A549 (cell line): ENCODE data around the gene KLF2. TPM values are rescaled to one million over a fixed set of nuclear protein-coding genes. Genes with fewer than 3 reads are reported as not detected.
A peak's percentile ranks its signal among the peaks of the same experiment; 100 is the strongest.
"Not testable (repeated sequence)": the region's sequence is repeated elsewhere in the genome, so short reads cannot be mapped to it uniquely, and the experiment has no call there.

Experiments used
- ATAC-seq, 2 experiments: fragments of 200-7000 bp in 1 of 2; fragments of >200 bp in 1 of 2; cut with Nextera tagmentation in 1 of 2; cut with Tn5 transposase in 1 of 2; 3 replicates each; pipeline versions ENCODE4 v1.8.0 to v1.9.1; 2018 to 2020; ENCODE audit warnings: mild to moderate bottlenecking in 1 of 2, moderate library complexity in 1 of 2
- CTCF ChIA-PET: fragments of 300-600 bp; sonication (Branson Sonifier 250); formaldehyde crosslinking; extraction: SDS; loops from one replicate; lab custom pipeline; 2021; ENCODE audit warnings: antibody characterized with exemption, inconsistent platforms; lab: Yijun Ruan, JAX
- POLR2A ChIA-PET: fragments of 350-600 bp; formaldehyde crosslinking; extraction: SDS; loops from one replicate; lab custom pipeline; 2021; ENCODE audit warnings: antibody characterized with exemption, inconsistent platforms; lab: Yijun Ruan, JAX
- DNase-seq, 2 experiments: peaks; one replicate each; pipeline versions ENCODE4 v3.0.0 to v3.0.0-alpha.2; 2011 to 2016; ENCODE audit warnings: low read depth in 1 of 2, low spot score in 1 of 2
- FAIRE-seq: peaks from 2 replicates; lab custom pipeline; 2011; peaks lifted over from hg19 to GRCh38; lab: Jason Lieb, UNC
- H3K27ac ChIP-seq, 2 experiments: fragments of >200 bp; sonication (Bioruptor Twin); formaldehyde crosslinking; 3 replicates each; pipeline ENCODE4 v1.5.1; 2016 to 2017
- H3K4me1 ChIP-seq: fragments of >200 bp; sonication (Bioruptor Twin); formaldehyde crosslinking; 3 replicates; pipeline ENCODE4 v1.6.1; 2016
- H3K4me2 ChIP-seq: fragments of >200 bp; sonication (Bioruptor Twin); formaldehyde crosslinking; 3 replicates; pipeline ENCODE4 v1.6.1; 2016
- H3K4me3 ChIP-seq: fragments of >200 bp; sonication (Bioruptor Twin); formaldehyde crosslinking; 3 replicates; pipeline ENCODE4 v1.5.1; 2016
- H3K9me3 ChIP-seq: fragments of >200 bp; sonication (Bioruptor Twin); formaldehyde crosslinking; 3 replicates; pipeline ENCODE4 v1.6.1; 2016
- E2F6 ChIP-seq: IDR thresholded peaks from 2 replicates; pipeline ENCODE4 v1.6.1; 2012; ENCODE audit warnings: low read depth, borderline replicate concordance
- ESRRA ChIP-seq: fragments of 150-350 bp; IDR thresholded peaks from 2 replicates; pipeline ENCODE4 v1.6.1; 2014; ENCODE audit warnings: mild to moderate bottlenecking, low read length, borderline replicate concordance
- FOSL2 ChIP-seq, 2 experiments: fragments of 450-650 bp in 1 of 2; fragments of >200 bp in 1 of 2; sonication (Bioruptor Twin) in 1 of 2; formaldehyde crosslinking; IDR thresholded peaks; 2 replicates each; pipeline versions ENCODE4 v1.5.0 to v1.6.1; 2016 to 2020; ENCODE audit warnings: mild to moderate bottlenecking in 1 of 2, moderate library complexity in 1 of 2
- GATA3 ChIP-seq: IDR thresholded peaks from 2 replicates; pipeline ENCODE4 v1.6.1; 2012; ENCODE audit warnings: borderline replicate concordance
- JUN ChIP-seq, 2 experiments: fragments of >200 bp; sonication (Bioruptor Twin); formaldehyde crosslinking; IDR thresholded peaks; 2 replicates in 1 of 2; 3 replicates in 1 of 2; pipeline ENCODE4 v1.6.1; 2016 to 2017
- MAZ ChIP-seq: fragments of 150-350 bp; IDR thresholded peaks from 2 replicates; pipeline ENCODE4 v1.6.1; 2014; ENCODE audit warnings: antibody characterized with exemption, low read depth, low read length, borderline replicate concordance
- NFE2L2 ChIP-seq: fragments of 150-350 bp; conservative IDR thresholded peaks from 2 replicates; pipeline ENCODE4 v1.6.1; 2014; ENCODE audit warnings: low read length
- NPAS2 ChIP-seq: fragments of 250-450 bp; sonication (Bioruptor Pico); IDR thresholded peaks from 2 replicates; pipeline ENCODE4 v1.8.0; 2022; ENCODE audit warnings: mild to moderate bottlenecking, moderate library complexity, borderline replicate concordance
- NR3C1 ChIP-seq: fragments of >200 bp; sonication (Bioruptor Twin); formaldehyde crosslinking; IDR thresholded peaks from 3 replicates; pipeline ENCODE4 v1.6.1; 2017
- RAD21 ChIP-seq, 2 experiments: fragments of >200 bp in 1 of 2; sonication (Bioruptor Twin) in 1 of 2; formaldehyde crosslinking in 1 of 2; IDR thresholded peaks in 1 of 2; conservative IDR thresholded peaks in 1 of 2; 2 replicates in 1 of 2; 3 replicates in 1 of 2; pipeline ENCODE4 v1.6.1; 2012 to 2018; ENCODE audit warnings: inconsistent platforms in 1 of 2
- RNF2 ChIP-seq: fragments of 200-600 bp; sonication (generic); IDR thresholded peaks from 2 replicates; pipeline ENCODE4 v1.6.1; 2016; ENCODE audit warnings: low read depth, mild to moderate bottlenecking, antibody characterized with exemption, moderate library complexity, borderline replicate concordance
- TFCP2L1 ChIP-seq: fragments of 250-450 bp; sonication (Bioruptor Pico); IDR thresholded peaks from 2 replicates; pipeline ENCODE4 v1.5.0; 2021; ENCODE audit warnings: mild to moderate bottlenecking
- ZNF302 ChIP-seq: fragments of 250-450 bp; sonication (Bioruptor Pico); IDR thresholded peaks from 2 replicates; pipeline ENCODE4 v1.9.0; 2021; ENCODE audit warnings: inconsistent platforms, mild to moderate bottlenecking, moderate library complexity
- ZSCAN20 ChIP-seq: fragments of 250-450 bp; sonication (Bioruptor Pico); IDR thresholded peaks from 2 replicates; pipeline ENCODE4 v1.8.0; 2022; ENCODE audit warnings: mild to moderate bottlenecking, moderate library complexity
- WGBS: methylation state at CpG from one replicate; pipeline ENCODE4 v1.1.6; 2017; ENCODE audit errors: missing lambda C conversion rate; 5-methylcytosine and 5-hydroxymethylcytosine counted together
- polyA plus RNA-seq, 4 experiments: library from polyadenylated mRNA; depleted of rRNA in 3 of 4; stranded (reverse); fragments of >200 nt; fragmentation: RNase III in 1 of 4; extraction: RNeasy Plus Mini Kit Qiagen cat#74134 plus additional on column Dnase treatment in 1 of 4; gene quantifications; 2 replicates in 3 of 4; 3 replicates in 1 of 4; pipeline ENCODE4 v1.2.3, GENCODE V29; 2011 to 2017
- TF ChIP-seq, protein P1 (sequence below): fragments of >200 bp; sonication (Bioruptor Twin); formaldehyde crosslinking; IDR thresholded peaks from 2 replicates; pipeline ENCODE4 v1.6.1; 2016
- TF ChIP-seq, protein P2 (sequence below): fragments of 250-450 bp; sonication (Bioruptor Pico); IDR thresholded peaks from 2 replicates; pipeline ENCODE4 v1.5.0; 2020; ENCODE audit warnings: low read depth, mild to moderate bottlenecking, moderate library complexity

The KLF2 gene
- polyA plus RNA-seq, 2 of the 4 experiments (the other 2 are of a cell fraction) = 3.4 to 6.9 TPM

GRCh38 chr19:16284505-16284904 is 40.1 kb upstream of the KLF2 start:
- TF ChIP-seq RAD21 (conservative IDR thresholded peaks at IDR 0.05 in 1 of 2, IDR thresholded peaks at IDR 0.05 in 1 of 2) (no peak), NFE2L2 (no peak), RNF2 (no peak)
- H3K27ac ChIP-seq = no peak overlapping the region
- DNase-seq (no peak), FAIRE-seq (no peak), ATAC-seq (no peak)
- POLR2A ChIA-PET = no interaction called here
- peaks cover 7% of the 10 kb centered on the region for H3K4me1 ChIP-seq
- CTCF ChIA-PET = interaction anchor here (1.6 kb wide), 1 partner anchor 37 kb away, joined by 9 read pairs; no protein-coding TSS in a partner anchor
- H3K4me3 ChIP-seq = no peak overlapping the region
- no peak overlapping the region for H3K4me2 ChIP-seq
- 92% methylated on average over 9 of the region's 9 CpGs for WGBS
- H3K9me3 ChIP-seq = no peaks in the 10 kb centered on the region

GRCh38 chr19:16285079-16285478 is 39.5 kb upstream of the KLF2 start:
- H3K4me2 ChIP-seq, CTCF ChIA-PET, DNase-seq, ATAC-seq, FAIRE-seq, H3K27ac ChIP-seq, H3K4me1 ChIP-seq, H3K9me3 ChIP-seq, H3K4me3 ChIP-seq, POLR2A ChIA-PET: not testable (repeated sequence)
- WGBS = 84% methylated on average over 3 of the region's 3 CpGs

DNA sequence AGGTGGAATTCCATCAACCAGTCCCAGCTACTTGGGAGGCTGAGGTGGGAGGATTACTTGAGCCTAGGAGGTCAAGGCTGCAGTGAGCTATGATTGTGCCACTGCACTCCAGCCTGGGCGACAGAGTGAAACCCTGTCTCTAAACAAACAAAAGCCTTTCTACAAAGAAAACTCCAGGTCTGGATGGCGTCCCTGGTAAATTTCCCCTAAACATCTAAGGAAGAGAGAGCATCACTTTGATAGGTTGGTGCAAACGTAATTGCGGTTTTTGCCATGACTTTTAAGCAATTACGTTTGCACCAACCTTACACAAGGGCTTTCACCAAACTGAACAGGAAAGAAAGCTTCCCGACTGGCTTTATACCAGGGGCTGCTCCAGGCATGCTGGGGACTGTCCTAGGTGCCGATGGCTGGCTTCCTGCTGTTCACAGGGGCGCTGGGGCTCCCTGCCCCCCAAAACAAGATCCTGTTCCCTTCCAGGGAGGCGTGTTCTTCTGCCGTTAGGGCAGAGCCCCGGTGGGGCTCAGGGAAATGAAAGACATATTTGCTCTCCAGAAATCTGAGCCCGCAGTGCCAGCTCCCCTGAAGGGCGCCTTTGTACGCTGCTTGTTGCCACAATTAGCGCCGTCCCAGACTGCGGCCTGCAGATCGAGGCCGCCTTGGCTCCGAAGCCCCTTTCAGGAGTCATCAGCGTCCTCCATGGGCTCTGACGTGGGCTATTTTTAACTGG is 38.7 kb upstream of the KLF2 start:
- H3K4me2 ChIP-seq = no peak overlapping the region
- H3K4me3 ChIP-seq = no peak overlapping the region
- CTCF ChIA-PET = no interaction called here
- 70% methylated on average over 18 of the region's 22 CpGs for WGBS
- H3K4me1 ChIP-seq = no peaks in the 10 kb centered on the region
- POLR2A ChIA-PET = no interaction called here
- no peak for TF ChIP-seq JUN (IDR thresholded peaks at IDR 0.05)
- no peak for TF ChIP-seq E2F6
- TF ChIP-seq NR3C1 = no peak
- DNase-seq (no peak), FAIRE-seq (no peak), ATAC-seq (peak; percentile 24 to 46; a peak in 4 of 6 replicates)
- H3K27ac ChIP-seq = peak overlapping the region in 1 of 2 experiments; percentile 46; a peak in 1 of 6 replicates
- H3K9me3 ChIP-seq = no peaks in the 10 kb centered on the region

GRCh38 chr19:16288544-16288943 is 36.1 kb upstream of the KLF2 start:
- Histone ChIP-seq H3K4me2 (no peak overlapping the region), H3K4me3 (no peak overlapping the region), H3K4me1 (peaks cover 6% of the 10 kb centered on the region; the same call in 2 of the 3 replicates), H3K9me3 (no peaks in the 10 kb centered on the region), H3K27ac (no peak overlapping the region)
- ChIA-PET CTCF (interaction anchor here (0.8 to 2.2 kb wide), 3 partner anchors 40 to 94 kb away, joined by 3 to 5 read pairs (median 4); no protein-coding TSS in a partner anchor), POLR2A (no interaction called here)
- FAIRE-seq = no peak
- no peak for DNase-seq
- no peak for ATAC-seq
- 63% methylated on average over 9 of the region's 9 CpGs for WGBS
- no peak for TF ChIP-seq RNF2
- no peak for TF ChIP-seq TFCP2L1 (CRISPR knock-in tag)
- TF ChIP-seq ESRRA = no peak
- no peak for TF ChIP-seq ZSCAN20 (CRISPR knock-in tag)
- TF ChIP-seq NPAS2 = no peak
- TF ChIP-seq MAZ = no peak
- no peak for TF ChIP-seq RAD21 (conservative IDR thresholded peaks at IDR 0.05 in 1 of 2, IDR thresholded peaks at IDR 0.05 in 1 of 2)
- TF ChIP-seq ZNF302 = no peak
- no peak for TF ChIP-seq NFE2L2
- TF ChIP-seq, protein P1, sequence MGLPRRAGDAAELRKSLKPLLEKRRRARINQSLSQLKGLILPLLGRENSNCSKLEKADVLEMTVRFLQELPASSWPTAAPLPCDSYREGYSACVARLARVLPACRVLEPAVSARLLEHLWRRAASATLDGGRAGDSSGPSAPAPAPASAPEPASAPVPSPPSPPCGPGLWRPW = no peak
- no peak for TF ChIP-seq FOSL2 (IDR thresholded peaks at IDR 0.05)
- no peak for TF ChIP-seq FOSL2 (CRISPR knock-in tag; IDR thresholded peaks at IDR 0.05)
- no peak for TF ChIP-seq GATA3
- TF ChIP-seq, protein P2, sequence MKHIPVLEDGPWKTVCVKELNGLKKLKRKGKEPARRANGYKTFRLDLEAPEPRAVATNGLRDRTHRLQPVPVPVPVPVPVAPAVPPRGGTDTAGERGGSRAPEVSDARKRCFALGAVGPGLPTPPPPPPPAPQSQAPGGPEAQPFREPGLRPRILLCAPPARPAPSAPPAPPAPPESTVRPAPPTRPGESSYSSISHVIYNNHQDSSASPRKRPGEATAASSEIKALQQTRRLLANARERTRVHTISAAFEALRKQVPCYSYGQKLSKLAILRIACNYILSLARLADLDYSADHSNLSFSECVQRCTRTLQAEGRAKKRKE (CRISPR knock-in tag) = no peak
